Left ventricle myocardium inferior (tissue), 1 donor: ENCODE measurements around the gene CALB2. TPM values are rescaled to one million over a fixed set of nuclear protein-coding genes. Genes with fewer than 3 reads are reported as not detected.

Source experiments
- total RNA-seq: library from RNA; stranded (reverse); fragmentation: NEBNext Ultra II Directional; extraction: Animal tissue kit (Norgen Biotek cat#: 25700); gene quantifications from one replicate; pipeline ENCODE4 v1.2.1, GENCODE V29; 2021
- donor health status: DM: no; HTN: yes; CAD: no; lungs with severe emphysema.

Gene CALB2
- total RNA-seq, 1 donor from 2014 or later, result 0.36 TPM

Other genes starting within 250 kb of the CALB2 start
- 1.6 TPM for gene HYDIN, start 128.0 kb upstream of the CALB2 start, total RNA-seq
- gene CMTR2, start 69.3 kb upstream of the CALB2 start, total RNA-seq, result 9.3 TPM
- not detected for gene TLE7, start 83.3 kb downstream of the CALB2 start, total RNA-seq
- gene ZNF23, start 103.5 kb downstream of the CALB2 start, total RNA-seq, result 5.2 TPM
- 1.7 TPM for gene ZNF19, start 130.6 kb downstream of the CALB2 start, total RNA-seq
- gene CHST4, start 167.7 kb downstream of the CALB2 start, total RNA-seq, result not detected
- gene TAT, start 218.4 kb downstream of the CALB2 start, total RNA-seq, result not detected